ENCODE results near the gene CACFD1.

- TF ChIP-seq EZH2 (IDR thresholded peaks at IDR 0.05; ENCODE audit: insufficient read depth, low read length) (no peak), CTCF (IDR thresholded peaks at IDR 0.05; ENCODE audit: insufficient read depth, low read depth, low read length) (no peak)
These were observed 4.7 kb upstream of the CACFD1 start for GRCh38 chr9:133454943-133455673.
